SU-DHL-6 (cell line): ENCODE data around the gene HRAS.

Source experiments
- H2AFZ ChIP-seq: fragments of 200-600 bp; sonication (generic); 2 replicates; pipeline ENCODE4 v1.6.1; 2014; ENCODE audit warnings: low read depth, mild to moderate bottlenecking, moderate library complexity, mixed read lengths, antibody characterized with exemption, low read length; ENCODE audit not compliant: severe bottlenecking
- H3F3A ChIP-seq: fragments of 200-600 bp; shearing (Covaris generic); 2 replicates; pipeline ENCODE4 v1.6.0; 2016; ENCODE audit warnings: antibody characterized with exemption, mild to moderate bottlenecking; ENCODE audit not compliant: insufficient read depth
- H3K27ac ChIP-seq: fragments of 200-600 bp; sonication (generic); 2 replicates; pipeline ENCODE4 v1.5.1; 2016; ENCODE audit warnings: low read depth, mild to moderate bottlenecking, low read length, moderate library complexity, mixed read lengths
- H3K27me3 ChIP-seq: fragments of 200-600 bp; sonication (generic), shearing (Covaris generic); 2 replicates; pipeline ENCODE4 v1.6.0; 2014; ENCODE audit warnings: mild to moderate bottlenecking, low read length
- H3K36me3 ChIP-seq: fragments of 200-600 bp; sonication (generic); 2 replicates; pipeline ENCODE4 v1.6.1; 2014; ENCODE audit warnings: mild to moderate bottlenecking, low read length, mixed read lengths
- H3K4me2 ChIP-seq: fragments of 300-600, 200-600 bp; shearing (Covaris generic), sonication (generic); 2 replicates; pipeline ENCODE4 v1.6.0; 2014; ENCODE audit warnings: low read length, low read depth, mild to moderate bottlenecking; ENCODE audit not compliant: poor library complexity, severe bottlenecking
- H3K4me3 ChIP-seq: fragments of 200-600 bp; sonication (generic); 2 replicates; pipeline ENCODE4 v1.5.1; 2014; ENCODE audit warnings: antibody characterized with exemption, low read length, mild to moderate bottlenecking, mixed read lengths; ENCODE audit not compliant: insufficient read depth, poor library complexity, severe bottlenecking
- H3K79me2 ChIP-seq: fragments of 200-600 bp; sonication (generic); 2 replicates; pipeline ENCODE4 v1.6.1; 2014; ENCODE audit warnings: mild to moderate bottlenecking, low read length, moderate library complexity; ENCODE audit not compliant: insufficient read depth
- H3K9ac ChIP-seq: fragments of 200-600 bp; sonication (generic); 2 replicates; pipeline ENCODE4 v1.7.0; 2014; ENCODE audit warnings: mild to moderate bottlenecking, low read length
- H3K9me2 ChIP-seq: fragments of 200-600 bp; sonication (generic); replicated peaks from 2 replicates; pipeline ENCODE4 v1.6.1; 2014; ENCODE audit warnings: low read length; ENCODE audit not compliant: insufficient read depth
- H3K9me3 ChIP-seq: fragments of 200-600 bp; sonication (generic); 2 replicates; pipeline ENCODE4 v1.6.1; 2014; ENCODE audit warnings: low read length, mixed read lengths; ENCODE audit not compliant: insufficient read depth
- H4K20me1 ChIP-seq: fragments of 200-600 bp; sonication (generic); 2 replicates; pipeline ENCODE4 v1.6.1; 2014; ENCODE audit warnings: low read depth, mild to moderate bottlenecking, antibody characterized with exemption, low read length, moderate library complexity, mixed read lengths
- CTCF ChIP-seq: fragments of 200-600 bp; sonication (generic); IDR thresholded peaks from one replicate; pipeline ENCODE4 v1.5.1; 2017; ENCODE audit warnings: antibody characterized with exemption, mild to moderate bottlenecking, low read length, moderate library complexity; ENCODE audit not compliant: insufficient read depth, poor library complexity, severe bottlenecking
- EZH2phosphoT487 ChIP-seq: fragments of 200-600 bp; sonication (generic), shearing (Covaris generic); conservative IDR thresholded peaks from 2 replicates; pipeline ENCODE4 v1.6.1; 2018; ENCODE audit warnings: mild to moderate bottlenecking, antibody characterized with exemption, low read length, moderate library complexity, mixed read lengths

The HRAS gene

GRCh38 chr11:563812-564578 lies 28.6 kb upstream of the HRAS start:
- Histone ChIP-seq H3K79me2 (no peaks in the 10 kb centered on the region; the same call in 1 of the 2 replicates), H4K20me1 (no peaks in the 10 kb centered on the region), H3K36me3 (no peaks in the 10 kb centered on the region), H3K4me3 (no peak overlapping the region), H3K9me3 (no peaks in the 10 kb centered on the region), H3K4me2 (no peak overlapping the region), H2AFZ (no peak overlapping the region), H3K9ac (no peak overlapping the region), H3K9me2 (no peaks in the 10 kb centered on the region), H3F3A (peaks cover 3% of the 10 kb centered on the region; the same call in 1 of the 2 replicates), H3K27me3 (no peaks in the 10 kb centered on the region), H3K27ac (no peak overlapping the region)
- no peak for TF ChIP-seq CTCF
- no peak for TF ChIP-seq EZH2phosphoT487

- Histone ChIP-seq H3K36me3 (no peaks in the 10 kb centered on the region), H3K9me3 (no peaks in the 10 kb centered on the region), H3K4me3 (no peak overlapping the region), H3K79me2 (no peaks in the 10 kb centered on the region; the same call in 1 of the 2 replicates), H3K27ac (no peak overlapping the region), H3K4me2 (no peak overlapping the region), H2AFZ (no peak overlapping the region), H4K20me1 (no peaks in the 10 kb centered on the region), H3K9me2 (no peaks in the 10 kb centered on the region), H3K9ac (no peak overlapping the region), H3F3A (peaks cover 3% of the 10 kb centered on the region; the same call in 1 of the 2 replicates), H3K27me3 (no peaks in the 10 kb centered on the region)
- TF ChIP-seq CTCF (no peak), EZH2phosphoT487 (no peak)
These were observed 27.9 kb upstream of the HRAS start for GRCh38 chr11:563066-563811.

- H3K27me3 ChIP-seq = no peaks in the 10 kb centered on the region
- no peak overlapping the region for H3K27ac ChIP-seq
- peak overlapping the region; percentile 74; the same call in 1 of the 2 replicates for H3K9ac ChIP-seq
- H4K20me1 ChIP-seq = no peaks in the 10 kb centered on the region
- 0 out of 2 replicates have a peak, but pooled peaks cover 3% of the 10 kb centered on the region for H3F3A ChIP-seq
- H3K4me2 ChIP-seq = peak overlapping the region; percentile 65
- H2AFZ ChIP-seq = no peak overlapping the region
- H3K36me3 ChIP-seq = no peaks in the 10 kb centered on the region
- TF ChIP-seq EZH2phosphoT487 (no peak), CTCF (no peak)
- no peaks in the 10 kb centered on the region; the same call in 1 of the 2 replicates for H3K79me2 ChIP-seq
- no peaks in the 10 kb centered on the region for H3K9me3 ChIP-seq
- no peaks in the 10 kb centered on the region for H3K9me2 ChIP-seq
- H3K4me3 ChIP-seq = peak overlapping the region; percentile 87
These were observed 26.8 kb upstream of the HRAS start for GRCh38 chr11:562046-562645.
